ENCODE measurements around the gene SEMA3A. TPM values are rescaled to one million over a fixed set of nuclear protein-coding genes. Genes with fewer than 3 reads are reported as not detected.

SEMA3A gene
- total and polyA plus RNA-seq, 9 donors = 15.6 to 42.7 (median 27.9) TPM

- Histone ChIP-seq H3K9me3 (replicated peaks; ENCODE audit: control insufficient read depth, low read depth, low read length) (no peaks in the 10 kb centered on the region), H3K36me3 (ENCODE audit: control insufficient read depth, insufficient read depth, low read length) (no peaks in the 10 kb centered on the region), H3K4me1 (ENCODE audit: control insufficient read depth, insufficient read depth, low read length) (no peaks in the 10 kb centered on the region), H3K27ac (ENCODE audit: low read length) (peak overlapping the region; percentile 33), H3K27me3 (ENCODE audit: control insufficient read depth, insufficient read depth, low read length) (no peaks in the 10 kb centered on the region), H3K4me3 (ENCODE audit: low read length) (no peak overlapping the region)
- peak; percentile 93 for DNase-seq
- no CpG with 5 or more reads among the region's 1 CpG for WGBS (ENCODE audit: insufficient coverage)
Observed at GRCh38 chr7:84105586-84105985, 89.0 kb downstream of the SEMA3A start.

GRCh38 chr7:84104826-84105225, 89.8 kb downstream of the SEMA3A start:
- Histone ChIP-seq H3K4me1 (ENCODE audit: control insufficient read depth, insufficient read depth, low read length) (no peaks in the 10 kb centered on the region), H3K9me3 (replicated peaks; ENCODE audit: control insufficient read depth, low read depth, low read length) (no peaks in the 10 kb centered on the region), H3K27ac (ENCODE audit: low read length) (peak overlapping the region; percentile 33), H3K27me3 (ENCODE audit: control insufficient read depth, insufficient read depth, low read length) (no peaks in the 10 kb centered on the region), H3K36me3 (ENCODE audit: control insufficient read depth, insufficient read depth, low read length) (no peaks in the 10 kb centered on the region), H3K4me3 (ENCODE audit: low read length) (no peak overlapping the region)
- no CpG with 5 or more reads among the region's 3 CpGs for WGBS (ENCODE audit: insufficient coverage)
- no peak for DNase-seq

DNA sequence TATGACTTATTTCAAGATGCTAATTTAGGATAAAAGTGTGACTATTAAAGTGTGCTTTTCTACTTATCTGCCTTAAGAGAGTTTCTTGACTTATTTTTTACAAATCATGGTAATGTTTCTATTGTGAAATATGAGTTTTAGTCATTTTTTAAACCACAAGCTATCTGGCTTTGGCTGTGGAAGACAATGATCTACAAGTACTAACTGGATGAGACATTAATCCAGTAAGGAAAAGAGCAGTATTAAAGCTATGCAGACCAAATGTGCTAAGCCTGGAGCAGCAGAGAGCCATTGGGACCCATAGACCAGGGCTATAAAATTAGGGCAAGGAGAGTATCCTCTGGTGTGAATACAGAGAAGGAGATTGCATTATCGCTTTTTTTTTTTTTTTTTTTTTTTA, 92.4 kb downstream of the SEMA3A start:
- WGBS (ENCODE audit: insufficient coverage) = no CpG with 5 or more reads among the region's 1 CpG
- Histone ChIP-seq H3K36me3 (ENCODE audit: control insufficient read depth, insufficient read depth, low read length) (no peaks in the 10 kb centered on the region), H3K27ac (ENCODE audit: low read length) (no peak overlapping the region), H3K4me1 (ENCODE audit: control insufficient read depth, insufficient read depth, low read length) (no peaks in the 10 kb centered on the region), H3K4me3 (ENCODE audit: low read length) (no peak overlapping the region), H3K27me3 (ENCODE audit: control insufficient read depth, insufficient read depth, low read length) (no peaks in the 10 kb centered on the region), H3K9me3 (replicated peaks; ENCODE audit: control insufficient read depth, low read depth, low read length) (no peaks in the 10 kb centered on the region)
- DNase-seq = no peak

DNA sequence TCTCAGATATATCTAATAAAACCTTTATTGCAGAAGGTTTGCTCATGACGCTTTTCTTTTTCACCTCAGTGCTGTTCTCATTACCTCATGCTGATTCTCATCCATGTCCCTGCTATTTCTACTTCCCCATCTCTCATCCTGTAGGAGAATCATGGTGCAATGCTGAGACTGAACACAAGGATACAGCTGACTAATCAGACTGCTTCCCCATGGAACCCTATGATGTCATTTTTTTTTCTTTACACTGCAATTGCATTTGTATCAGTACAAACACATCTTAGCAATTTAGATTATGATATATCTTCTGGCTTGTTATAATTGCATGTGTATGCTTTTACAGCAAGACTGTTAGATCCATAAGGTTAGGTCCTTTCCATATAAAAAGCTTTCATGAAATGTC, 93.7 kb downstream of the SEMA3A start:
- Histone ChIP-seq H3K4me1 (ENCODE audit: control insufficient read depth, insufficient read depth, low read length) (no peaks in the 10 kb centered on the region), H3K9me3 (replicated peaks; ENCODE audit: control insufficient read depth, low read depth, low read length) (no peaks in the 10 kb centered on the region), H3K4me3 (ENCODE audit: low read length) (no peak overlapping the region), H3K27ac (ENCODE audit: low read length) (no peak overlapping the region), H3K27me3 (ENCODE audit: control insufficient read depth, insufficient read depth, low read length) (no peaks in the 10 kb centered on the region), H3K36me3 (ENCODE audit: control insufficient read depth, insufficient read depth, low read length) (no peaks in the 10 kb centered on the region)
- no CpG with 5 or more reads among the region's 1 CpG for whole genome bisulfite sequencing (ENCODE audit: insufficient coverage)
- DNase-seq = no peak

DNA sequence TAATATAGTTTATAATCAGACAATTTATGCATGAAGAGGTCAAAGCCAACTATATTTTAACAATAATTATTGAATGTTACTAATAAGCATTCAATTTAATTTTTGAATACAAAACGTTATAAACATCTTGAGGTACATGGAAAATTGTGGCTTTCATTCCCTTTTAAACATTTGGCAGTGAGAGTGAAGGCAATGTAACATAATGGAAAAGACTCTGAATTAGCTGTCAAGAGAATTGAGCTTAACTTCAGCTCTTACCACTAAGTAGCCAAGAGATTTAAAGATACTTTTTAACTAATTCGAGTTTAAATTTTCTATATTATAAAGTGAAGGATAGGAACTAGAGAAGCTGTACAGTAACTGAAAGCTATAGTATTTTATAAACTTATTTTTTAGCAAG, 98.6 kb downstream of the SEMA3A start:
- no peaks in the 10 kb centered on the region for H3K4me1 ChIP-seq (ENCODE audit: control insufficient read depth, insufficient read depth, low read length)
- WGBS (ENCODE audit: insufficient coverage) = no CpG with 5 or more reads among the region's 2 CpGs
- H3K36me3 ChIP-seq (ENCODE audit: control insufficient read depth, insufficient read depth, low read length) = no peaks in the 10 kb centered on the region
- no peak overlapping the region for H3K27ac ChIP-seq (ENCODE audit: low read length)
- DNase-seq = peak; percentile 84
- H3K27me3 ChIP-seq (ENCODE audit: control insufficient read depth, insufficient read depth, low read length) = no peaks in the 10 kb centered on the region
- no peaks in the 10 kb centered on the region for H3K9me3 ChIP-seq (replicated peaks; ENCODE audit: control insufficient read depth, low read depth, low read length)
- H3K4me3 ChIP-seq (ENCODE audit: low read length) = no peak overlapping the region

GRCh38 chr7:84092207-84092606, 102.4 kb downstream of the SEMA3A start:
- peak; percentile 57 for DNase-seq
- 40% methylated on average over 1 of the region's 5 CpGs for WGBS (ENCODE audit: insufficient coverage)
- no peak overlapping the region for H3K27ac ChIP-seq (ENCODE audit: low read length)
- H3K4me1 ChIP-seq (ENCODE audit: control insufficient read depth, insufficient read depth, low read length) = no peaks in the 10 kb centered on the region
- H3K4me3 ChIP-seq (ENCODE audit: low read length) = no peak overlapping the region
- no peaks in the 10 kb centered on the region for H3K27me3 ChIP-seq (ENCODE audit: control insufficient read depth, insufficient read depth, low read length)
- no peaks in the 10 kb centered on the region for H3K9me3 ChIP-seq (replicated peaks; ENCODE audit: control insufficient read depth, low read depth, low read length)
- no peaks in the 10 kb centered on the region for H3K36me3 ChIP-seq (ENCODE audit: control insufficient read depth, insufficient read depth, low read length)

DNA sequence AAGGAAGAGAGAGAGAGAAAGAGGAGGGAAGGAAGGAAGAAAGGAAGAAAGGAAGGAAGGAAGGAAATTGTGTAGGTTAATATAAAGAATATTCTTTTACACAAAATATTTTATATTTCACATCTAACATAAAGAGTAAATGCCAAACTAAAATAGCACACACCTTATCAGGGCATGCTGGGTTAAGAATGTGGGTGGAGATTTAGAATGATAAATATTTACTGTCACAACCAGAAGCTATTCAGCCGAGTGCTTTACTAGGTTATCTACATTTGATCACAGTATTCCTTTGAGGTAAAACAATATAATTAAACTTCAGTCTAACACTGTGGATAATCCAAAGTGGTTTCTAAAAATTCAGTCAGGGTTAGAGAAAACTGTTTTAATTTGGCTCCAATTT, 103.3 kb downstream of the SEMA3A start:
- H3K4me1 ChIP-seq (ENCODE audit: control insufficient read depth, insufficient read depth, low read length) = no peaks in the 10 kb centered on the region
- no CpG with 5 or more reads among the region's 1 CpG for WGBS (ENCODE audit: insufficient coverage)
- H3K36me3 ChIP-seq (ENCODE audit: control insufficient read depth, insufficient read depth, low read length) = no peaks in the 10 kb centered on the region
- DNase-seq = no peak
- no peaks in the 10 kb centered on the region for H3K27me3 ChIP-seq (ENCODE audit: control insufficient read depth, insufficient read depth, low read length)
- H3K27ac ChIP-seq (ENCODE audit: low read length) = no peak overlapping the region
- H3K4me3 ChIP-seq (ENCODE audit: low read length) = no peak overlapping the region
- H3K9me3 ChIP-seq (replicated peaks; ENCODE audit: control insufficient read depth, low read depth, low read length) = no peaks in the 10 kb centered on the region

DNA sequence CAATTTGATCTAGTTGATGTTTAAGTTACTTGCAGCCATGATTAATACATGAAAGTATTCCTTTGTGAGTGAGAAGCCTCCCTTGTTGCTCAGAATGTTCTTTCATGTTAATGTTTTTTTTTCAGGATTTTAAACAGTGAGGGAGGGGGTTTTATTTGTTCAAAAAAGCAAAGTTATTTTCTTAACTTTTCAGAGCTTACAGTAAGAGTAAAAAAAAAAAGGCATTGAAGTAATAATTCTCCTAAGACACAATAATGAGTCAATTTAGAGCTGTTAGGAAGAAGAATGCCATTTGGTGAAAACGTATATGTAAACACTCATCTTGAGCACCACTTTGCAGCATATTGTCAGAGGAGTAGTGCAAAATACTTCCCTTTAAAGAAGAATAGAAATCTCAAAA, 105.8 kb downstream of the SEMA3A start:
- H3K36me3 ChIP-seq (ENCODE audit: control insufficient read depth, insufficient read depth, low read length) = no peaks in the 10 kb centered on the region
- no CpG with 5 or more reads among the region's 1 CpG for WGBS (ENCODE audit: insufficient coverage)
- no peaks in the 10 kb centered on the region for H3K9me3 ChIP-seq (replicated peaks; ENCODE audit: control insufficient read depth, low read depth, low read length)

GRCh38 chr7:84085998-84086397, 108.6 kb downstream of the SEMA3A start:
- no peak overlapping the region for H3K4me3 ChIP-seq (ENCODE audit: low read length)
- H3K27me3 ChIP-seq (ENCODE audit: control insufficient read depth, insufficient read depth, low read length) = no peaks in the 10 kb centered on the region
- H3K36me3 ChIP-seq (ENCODE audit: control insufficient read depth, insufficient read depth, low read length) = no peaks in the 10 kb centered on the region
- no peak overlapping the region for H3K27ac ChIP-seq (ENCODE audit: low read length)
- H3K4me1 ChIP-seq (ENCODE audit: control insufficient read depth, insufficient read depth, low read length) = no peaks in the 10 kb centered on the region
- DNase-seq = no peak
- 60% methylated on average over 1 of the region's 3 CpGs for WGBS (ENCODE audit: insufficient coverage)
- no peaks in the 10 kb centered on the region for H3K9me3 ChIP-seq (replicated peaks; ENCODE audit: control insufficient read depth, low read depth, low read length)

More for the DNA sequence above, 105.8 kb downstream of the SEMA3A start:
- Histone ChIP-seq H3K27me3 (ENCODE audit: control insufficient read depth, insufficient read depth, low read length) (no peaks in the 10 kb centered on the region), H3K4me3 (ENCODE audit: low read length) (no peak overlapping the region), H3K27ac (ENCODE audit: low read length) (no peak overlapping the region), H3K4me1 (ENCODE audit: control insufficient read depth, insufficient read depth, low read length) (no peaks in the 10 kb centered on the region)
- no peak for DNase-seq

DNA sequence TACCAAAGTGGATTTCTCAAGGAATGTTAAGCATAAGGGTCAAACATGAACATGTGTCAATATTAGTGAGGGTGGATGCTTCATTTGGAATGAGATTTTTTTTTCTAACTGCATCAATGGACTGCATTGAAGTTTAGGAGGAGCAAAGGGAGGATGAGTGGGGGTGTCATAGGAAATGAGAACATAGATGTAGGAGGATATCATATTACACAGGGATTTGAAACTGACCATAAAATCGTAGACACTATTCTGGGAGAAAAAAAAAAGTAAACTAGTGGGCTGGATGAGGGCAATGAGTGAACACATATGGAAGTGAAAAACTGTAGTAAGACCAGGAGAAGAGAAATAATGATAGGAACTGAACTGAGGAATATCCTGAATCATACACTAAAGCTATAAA, 109.4 kb downstream of the SEMA3A start:
- WGBS (ENCODE audit: insufficient coverage) = no CpG with 5 or more reads among the region's 1 CpG
- no peak overlapping the region for H3K27ac ChIP-seq (ENCODE audit: low read length)
- DNase-seq = no peak
- no peaks in the 10 kb centered on the region for H3K36me3 ChIP-seq (ENCODE audit: control insufficient read depth, insufficient read depth, low read length)
- no peak overlapping the region for H3K4me3 ChIP-seq (ENCODE audit: low read length)
- H3K9me3 ChIP-seq (replicated peaks; ENCODE audit: control insufficient read depth, low read depth, low read length) = no peaks in the 10 kb centered on the region
- H3K4me1 ChIP-seq (ENCODE audit: control insufficient read depth, insufficient read depth, low read length) = no peaks in the 10 kb centered on the region
- H3K27me3 ChIP-seq (ENCODE audit: control insufficient read depth, insufficient read depth, low read length) = no peaks in the 10 kb centered on the region

DNA sequence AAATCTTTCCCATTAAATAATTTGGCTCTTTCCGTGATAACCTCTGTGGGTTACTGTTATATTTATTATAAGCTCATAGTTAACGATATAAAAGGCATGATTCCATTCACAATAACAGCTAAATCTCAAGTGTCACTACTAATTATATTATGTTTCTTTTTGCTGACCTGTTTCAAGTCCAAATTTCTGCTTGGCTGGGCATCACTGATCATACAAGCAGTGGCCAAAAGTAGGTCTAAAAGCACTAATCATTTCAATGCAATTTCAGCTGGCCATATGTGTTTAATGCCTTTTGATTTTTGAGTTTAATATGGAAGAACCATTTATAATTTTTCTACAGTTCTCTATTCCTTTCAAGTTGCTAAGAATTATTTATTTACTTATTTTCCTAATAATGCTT, 110.7 kb downstream of the SEMA3A start:
- Histone ChIP-seq H3K9me3 (replicated peaks; ENCODE audit: control insufficient read depth, low read depth, low read length) (no peaks in the 10 kb centered on the region), H3K4me1 (ENCODE audit: control insufficient read depth, insufficient read depth, low read length) (no peaks in the 10 kb centered on the region), H3K36me3 (ENCODE audit: control insufficient read depth, insufficient read depth, low read length) (no peaks in the 10 kb centered on the region), H3K4me3 (ENCODE audit: low read length) (no peak overlapping the region), H3K27ac (ENCODE audit: low read length) (no peak overlapping the region), H3K27me3 (ENCODE audit: control insufficient read depth, insufficient read depth, low read length) (no peaks in the 10 kb centered on the region)
- no peak for DNase-seq
- WGBS (ENCODE audit: insufficient coverage) = no CpG with 5 or more reads among the region's 2 CpGs

All from muscle of leg (tissue), 11 donors.